Measurements from ENCODE around the gene TET3.

Gene TET3

DNA sequence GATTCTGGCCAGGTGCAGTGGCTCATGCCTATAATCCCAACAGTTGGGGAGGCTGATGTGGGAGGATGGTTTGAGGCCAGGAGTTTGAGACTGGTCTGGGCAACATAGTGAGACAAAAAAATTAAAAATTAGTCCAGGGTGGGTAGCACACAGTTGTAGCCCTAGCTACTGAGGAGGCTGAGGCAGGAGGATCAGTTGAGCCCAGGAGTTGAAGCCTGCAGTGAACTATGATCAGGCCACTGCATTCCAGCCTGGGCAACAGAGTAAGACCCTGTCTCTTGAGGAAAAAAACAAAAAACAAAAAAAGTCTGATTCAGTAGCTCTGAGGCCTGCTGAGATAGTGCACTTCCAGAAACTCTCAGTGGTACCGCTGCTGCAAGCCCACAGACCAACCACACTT, 7.9 kb upstream of the TET3 start:
- no peak overlapping the region for H3K4me3 ChIP-seq (ENCODE audit: low read length)
- H3K79me2 ChIP-seq (ENCODE audit: control insufficient read depth, low read length), result peaks cover 10% of the 10 kb centered on the region
- H3K9me3 ChIP-seq (ENCODE audit: control insufficient read depth, insufficient read depth, low read length), result no peaks in the 10 kb centered on the region
- no peaks in the 10 kb centered on the region for H4K20me1 ChIP-seq (ENCODE audit: control insufficient read depth, insufficient read depth, low read depth, low read length)
- peaks cover 41% of the 10 kb centered on the region for H3K4me1 ChIP-seq (ENCODE audit: control insufficient read depth, low read length)
- no peak overlapping the region for H3K4me2 ChIP-seq (ENCODE audit: low read length)
- H3K36me3 ChIP-seq (ENCODE audit: control insufficient read depth, low read length), result no peaks in the 10 kb centered on the region
- no peak overlapping the region for H3K27ac ChIP-seq (ENCODE audit: low read depth, low read length)
- H3K9me2 ChIP-seq (replicated peaks; ENCODE audit: control insufficient read depth, low read length), result no peaks in the 10 kb centered on the region
- H3K27me3 ChIP-seq (ENCODE audit: control insufficient read depth, low read length), result no peaks in the 10 kb centered on the region
- no peak for TF ChIP-seq EZH2phosphoT487 (IDR thresholded peaks at IDR 0.05; ENCODE audit: borderline replicate concordance, low read length)
- TF ChIP-seq, protein P1, sequence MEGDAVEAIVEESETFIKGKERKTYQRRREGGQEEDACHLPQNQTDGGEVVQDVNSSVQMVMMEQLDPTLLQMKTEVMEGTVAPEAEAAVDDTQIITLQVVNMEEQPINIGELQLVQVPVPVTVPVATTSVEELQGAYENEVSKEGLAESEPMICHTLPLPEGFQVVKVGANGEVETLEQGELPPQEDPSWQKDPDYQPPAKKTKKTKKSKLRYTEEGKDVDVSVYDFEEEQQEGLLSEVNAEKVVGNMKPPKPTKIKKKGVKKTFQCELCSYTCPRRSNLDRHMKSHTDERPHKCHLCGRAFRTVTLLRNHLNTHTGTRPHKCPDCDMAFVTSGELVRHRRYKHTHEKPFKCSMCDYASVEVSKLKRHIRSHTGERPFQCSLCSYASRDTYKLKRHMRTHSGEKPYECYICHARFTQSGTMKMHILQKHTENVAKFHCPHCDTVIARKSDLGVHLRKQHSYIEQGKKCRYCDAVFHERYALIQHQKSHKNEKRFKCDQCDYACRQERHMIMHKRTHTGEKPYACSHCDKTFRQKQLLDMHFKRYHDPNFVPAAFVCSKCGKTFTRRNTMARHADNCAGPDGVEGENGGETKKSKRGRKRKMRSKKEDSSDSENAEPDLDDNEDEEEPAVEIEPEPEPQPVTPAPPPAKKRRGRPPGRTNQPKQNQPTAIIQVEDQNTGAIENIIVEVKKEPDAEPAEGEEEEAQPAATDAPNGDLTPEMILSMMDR (IDR thresholded peaks at IDR 0.05; ENCODE audit: low read depth, low read length, poor library complexity, severe bottlenecking), result no peak
- peaks cover 2% of the 10 kb centered on the region; the same call in 1 of the 2 replicates for H3F3A ChIP-seq (ENCODE audit: control insufficient read depth, insufficient read depth)

DNA sequence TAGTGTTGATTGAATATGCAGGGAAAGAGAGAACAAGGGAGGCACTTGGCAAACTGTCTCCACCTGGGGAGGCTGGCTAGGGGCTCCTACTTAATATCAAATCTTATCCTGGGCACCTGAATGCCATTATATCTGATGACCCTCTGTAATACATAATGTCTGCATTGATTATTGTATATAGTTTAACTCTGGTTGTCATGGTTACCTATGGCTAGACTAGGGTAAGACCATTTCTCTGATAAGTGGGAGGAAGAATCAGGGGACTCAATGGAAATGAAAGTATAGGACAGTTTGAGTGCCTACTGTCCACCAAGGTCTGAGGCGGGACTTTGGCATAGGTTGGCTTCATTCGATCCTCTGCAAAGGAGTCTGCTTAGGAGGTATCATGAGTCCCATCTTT, 7.2 kb upstream of the TET3 start:
- no peak overlapping the region for H3K4me2 ChIP-seq (ENCODE audit: low read length)
- TF ChIP-seq, protein P1 (IDR thresholded peaks at IDR 0.05; ENCODE audit: low read depth, low read length, poor library complexity, severe bottlenecking), result no peak
- no peak for TF ChIP-seq EZH2phosphoT487 (IDR thresholded peaks at IDR 0.05; ENCODE audit: borderline replicate concordance, low read length)
- H3K27me3 ChIP-seq (ENCODE audit: control insufficient read depth, low read length), result no peaks in the 10 kb centered on the region
- peaks cover 41% of the 10 kb centered on the region for H3K4me1 ChIP-seq (ENCODE audit: control insufficient read depth, low read length)
- H3K9me3 ChIP-seq (ENCODE audit: control insufficient read depth, insufficient read depth, low read length), result no peaks in the 10 kb centered on the region
- H3K9me2 ChIP-seq (replicated peaks; ENCODE audit: control insufficient read depth, low read length), result no peaks in the 10 kb centered on the region
- no peaks in the 10 kb centered on the region for H4K20me1 ChIP-seq (ENCODE audit: control insufficient read depth, insufficient read depth, low read depth, low read length)
- no peak overlapping the region for H3K4me3 ChIP-seq (ENCODE audit: low read length)
- H3K27ac ChIP-seq (ENCODE audit: low read depth, low read length), result no peak overlapping the region
- no peaks in the 10 kb centered on the region for H3K36me3 ChIP-seq (ENCODE audit: control insufficient read depth, low read length)
- peaks cover 10% of the 10 kb centered on the region for H3K79me2 ChIP-seq (ENCODE audit: control insufficient read depth, low read length)
- peaks cover 6% of the 10 kb centered on the region for H3F3A ChIP-seq (ENCODE audit: control insufficient read depth, insufficient read depth)

- H3K9me2 ChIP-seq (replicated peaks; ENCODE audit: control insufficient read depth, low read length), result no peaks in the 10 kb centered on the region
- H3K9me3 ChIP-seq (ENCODE audit: control insufficient read depth, insufficient read depth, low read length), result no peaks in the 10 kb centered on the region
- no peak overlapping the region for H3K4me3 ChIP-seq (ENCODE audit: low read length)
- no peak overlapping the region for H3K27ac ChIP-seq (ENCODE audit: low read depth, low read length)
- 0 out of 2 replicates have a peak, but pooled peaks cover 2% of the 10 kb centered on the region for H3K27me3 ChIP-seq (ENCODE audit: control insufficient read depth, low read length)
- H3K4me2 ChIP-seq (ENCODE audit: low read length), result peak overlapping the region; percentile 73; the same call in 1 of the 2 replicates
- H3K79me2 ChIP-seq (ENCODE audit: control insufficient read depth, low read length), result peaks cover 10% of the 10 kb centered on the region
- H3K4me1 ChIP-seq (ENCODE audit: control insufficient read depth, low read length), result peaks cover 46% of the 10 kb centered on the region
- TF ChIP-seq EZH2phosphoT487 (IDR thresholded peaks at IDR 0.05; ENCODE audit: borderline replicate concordance, low read length), result no peak
- TF ChIP-seq, protein P1 (IDR thresholded peaks at IDR 0.05; ENCODE audit: low read depth, low read length, poor library complexity, severe bottlenecking), result no peak
- H3K36me3 ChIP-seq (ENCODE audit: control insufficient read depth, low read length), result no peaks in the 10 kb centered on the region; the same call in 1 of the 2 replicates
- no peaks in the 10 kb centered on the region for H4K20me1 ChIP-seq (ENCODE audit: control insufficient read depth, insufficient read depth, low read depth, low read length)
- peaks cover 20% of the 10 kb centered on the region for H3F3A ChIP-seq (ENCODE audit: control insufficient read depth, insufficient read depth)
Measured at GRCh38 chr2:73979021-73979420, 5.7 kb upstream of the TET3 start.
